Urothelium cell line (cell line): ENCODE results near the gene OXA1L.
"Not testable (repeated sequence)": the region's sequence is repeated elsewhere in the genome, so short reads cannot be mapped to it uniquely, and the experiment has no call there.

Source experiments
- DNase-seq: peaks from one replicate; pipeline ENCODE4 v3.0.0; 2011; ENCODE audit warnings: low spot score, mixed read lengths
- FAIRE-seq: peaks from 2 replicates; lab custom pipeline; 2011; peaks lifted over from hg19 to GRCh38; lab: Jason Lieb, UNC

OXA1L gene

DNA sequence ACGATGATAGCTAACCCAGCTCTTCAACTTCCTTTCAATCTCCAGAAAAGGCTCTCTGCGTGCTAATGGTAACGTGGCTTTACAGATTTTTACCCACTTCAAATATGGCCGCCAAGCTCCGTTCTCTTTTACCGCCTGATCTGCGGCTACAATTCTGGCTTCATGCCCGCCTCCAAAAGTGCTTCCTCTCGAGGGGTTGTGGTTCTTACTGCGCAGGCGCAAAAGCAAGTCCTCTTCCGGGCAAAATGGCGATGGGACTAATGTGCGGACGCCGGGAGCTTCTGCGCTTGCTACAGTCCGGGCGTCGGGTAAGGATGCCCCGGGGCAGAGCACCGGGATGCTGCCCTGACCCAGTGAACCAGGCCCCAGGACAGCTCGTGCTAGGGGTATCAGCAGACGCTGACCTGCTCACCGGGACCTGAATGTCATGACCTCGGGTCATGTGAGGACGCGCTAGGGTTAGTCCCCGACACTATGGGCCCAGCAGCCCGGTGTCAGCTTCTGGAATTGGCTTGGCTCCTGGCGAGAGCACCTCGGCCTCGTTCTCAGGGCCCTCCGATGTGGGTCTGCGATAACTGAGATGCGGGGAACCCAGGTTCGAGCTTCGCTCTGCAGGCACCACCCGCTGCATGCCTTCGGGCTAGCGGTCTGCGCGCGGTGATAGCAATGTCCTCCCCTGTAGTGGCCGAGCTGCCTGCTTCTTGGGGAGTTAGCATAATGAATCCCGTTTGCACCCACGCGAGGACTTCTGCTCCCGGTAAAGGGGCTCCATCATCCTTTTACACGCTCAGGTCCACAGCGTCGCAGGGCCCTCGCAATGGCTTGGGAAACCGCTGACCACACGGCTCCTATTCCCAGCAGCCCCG, at the start of gene OXA1L:
TSS of gene OXA1L (plus strand) at position 232 of the 866 bp plus-strand sequence. CDS start at position 246, 14 bp downstream.
- DNase-seq, result peak; percentile 94
- no peak for FAIRE-seq

- no peak for FAIRE-seq
- DNase-seq, result no peak
These were observed 48.4 kb upstream of the OXA1L start for GRCh38 chr14:22718091-22718490.

GRCh38 chr14:22721213-22721612, 45.3 kb upstream of the OXA1L start:
- DNase-seq (no peak), FAIRE-seq (no peak)

DNA sequence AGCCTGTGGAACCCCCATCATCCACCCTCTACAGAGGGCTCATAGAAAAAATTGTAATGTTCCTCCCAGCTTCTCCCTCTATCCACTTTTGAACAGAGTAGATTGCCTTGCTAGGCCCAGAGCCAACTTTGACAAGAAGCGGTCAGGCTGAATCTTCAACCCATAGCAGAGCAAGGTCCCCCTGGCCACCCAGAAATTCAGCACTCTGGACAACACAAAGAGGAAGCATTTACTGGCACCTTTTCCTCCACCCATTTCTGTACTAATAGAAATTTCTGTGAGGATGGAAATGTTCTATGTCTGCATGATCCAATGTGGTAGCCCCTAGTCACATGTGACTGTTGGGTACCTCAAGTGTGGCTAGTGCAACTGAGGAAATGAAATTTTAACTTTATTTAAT, 42.7 kb upstream of the OXA1L start:
- DNase-seq, result no peak
- FAIRE-seq, result no peak

DNA sequence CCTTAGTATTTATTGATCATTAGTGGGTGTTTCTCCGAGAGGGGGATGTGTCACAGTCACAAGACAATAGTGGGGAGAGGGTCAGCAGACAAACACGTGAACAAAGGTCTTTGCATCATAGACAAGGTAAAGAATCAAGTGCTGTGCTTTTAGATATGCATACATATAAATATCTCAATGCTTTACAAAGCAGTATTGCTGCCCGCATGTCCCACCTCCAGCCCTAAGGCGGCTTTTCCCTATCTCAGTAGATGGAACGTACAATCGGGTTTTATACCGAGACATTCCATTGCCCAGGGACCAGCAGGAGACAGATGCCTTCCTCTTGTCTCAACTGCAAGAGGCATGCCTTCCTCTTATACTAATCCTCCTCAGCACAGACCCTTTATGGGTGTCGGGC, 41.6 kb upstream of the OXA1L start:
- DNase-seq, FAIRE-seq: not testable (repeated sequence)

- FAIRE-seq, DNase-seq: not testable (repeated sequence)
These were observed 41.1 kb upstream of the OXA1L start for GRCh38 chr14:22725374-22725773.

- DNase-seq (no peak), FAIRE-seq (no peak)
These were observed 40.5 kb upstream of the OXA1L start for GRCh38 chr14:22726012-22726411.

- DNase-seq, FAIRE-seq: not testable (repeated sequence)
These were observed 34.4 kb upstream of the OXA1L start for GRCh38 chr14:22732062-22732461.

DNA sequence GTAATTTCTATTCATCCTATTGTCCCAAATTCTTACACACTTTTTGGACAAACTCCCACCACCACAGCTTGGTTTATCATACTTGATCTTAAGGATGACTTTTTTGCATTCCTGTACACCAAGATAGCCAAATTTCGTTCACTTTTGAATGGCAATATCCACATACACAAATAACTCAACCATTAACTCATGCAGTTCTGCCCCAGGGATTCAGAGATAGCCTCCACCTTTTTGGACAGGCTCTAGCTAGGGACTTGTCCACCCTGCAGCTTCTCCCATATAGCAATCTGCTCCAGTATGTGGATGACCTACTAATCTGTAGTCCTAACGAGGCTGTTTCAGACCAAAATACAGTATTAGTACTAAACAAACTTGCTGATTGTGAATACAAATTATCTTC, 32.7 kb upstream of the OXA1L start:
- no peak for FAIRE-seq
- no peak for DNase-seq

GRCh38 chr14:22735096-22735495, 31.4 kb upstream of the OXA1L start:
- DNase-seq (no peak), FAIRE-seq (no peak)

DNA sequence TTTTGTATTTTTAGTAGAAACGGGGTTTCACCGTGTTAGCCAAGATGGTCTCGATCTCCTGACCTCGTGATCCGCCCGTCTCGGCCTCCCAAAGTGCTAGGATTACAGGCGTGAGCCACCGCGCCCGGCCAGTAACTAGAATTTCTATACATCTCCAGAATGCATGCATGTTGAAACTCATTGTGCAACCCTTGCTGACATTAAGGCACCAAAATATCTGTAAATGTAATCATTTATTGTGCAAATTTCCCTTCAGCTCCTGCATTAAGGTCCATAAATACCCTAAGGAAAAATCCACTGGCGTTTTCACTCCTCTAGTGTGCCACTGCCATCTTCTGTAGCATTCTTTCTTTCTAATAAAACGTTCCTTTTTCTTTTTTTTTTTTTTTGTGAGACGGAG, 30.1 kb upstream of the OXA1L start:
- not testable (repeated sequence) for FAIRE-seq, DNase-seq

DNA sequence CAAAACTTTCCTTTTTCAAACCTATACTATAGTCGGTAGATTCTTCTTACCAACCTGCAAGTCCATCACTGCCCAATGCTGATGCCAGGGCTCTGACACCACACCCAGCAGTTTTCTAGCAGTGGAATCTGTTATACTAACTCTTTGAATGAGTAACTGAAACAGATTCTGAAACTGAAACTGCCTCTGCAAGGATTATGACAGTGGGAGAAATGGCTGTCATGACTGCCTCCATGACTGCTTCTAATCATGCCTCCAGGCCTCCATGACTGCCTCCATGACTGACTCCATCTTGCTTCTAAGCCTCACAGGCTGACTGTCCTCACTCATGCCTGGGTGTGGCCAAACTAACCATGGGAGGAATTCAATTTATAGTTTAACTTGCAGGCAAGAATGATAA, 29.4 kb upstream of the OXA1L start:
- DNase-seq, result no peak
- peak; percentile 59 for FAIRE-seq

DNA sequence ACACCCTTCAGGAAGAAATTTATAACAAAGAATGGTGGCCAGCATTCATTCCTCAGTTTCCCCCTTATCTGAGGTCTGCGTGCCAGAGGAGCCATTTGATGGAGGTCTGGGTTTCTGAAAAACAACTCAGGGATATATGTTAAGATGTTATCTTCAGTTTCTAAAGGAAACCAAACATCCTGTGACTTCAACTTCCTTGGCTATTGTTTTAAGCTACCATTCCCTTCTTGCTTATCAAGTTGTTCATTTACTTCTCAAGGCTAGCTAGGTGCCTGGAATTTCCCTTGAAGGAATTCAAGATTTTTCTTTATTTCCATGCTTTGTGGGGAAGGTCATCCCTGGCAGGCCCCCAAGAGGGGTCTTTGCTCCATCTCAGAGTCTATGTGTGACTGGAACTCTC, 27.1 kb upstream of the OXA1L start:
- DNase-seq, result no peak
- FAIRE-seq, result no peak

GRCh38 chr14:22740020-22740419, 26.5 kb upstream of the OXA1L start:
- no peak for DNase-seq
- FAIRE-seq, result no peak

- DNase-seq (no peak), FAIRE-seq (no peak)
These were observed 18.7 kb upstream of the OXA1L start for GRCh38 chr14:22747769-22748168.

- FAIRE-seq (no peak), DNase-seq (no peak)
These were observed 18.3 kb upstream of the OXA1L start for GRCh38 chr14:22748206-22748605.

- no peak for DNase-seq
- no peak for FAIRE-seq
These were observed 17.8 kb upstream of the OXA1L start for GRCh38 chr14:22748631-22749068.

DNA sequence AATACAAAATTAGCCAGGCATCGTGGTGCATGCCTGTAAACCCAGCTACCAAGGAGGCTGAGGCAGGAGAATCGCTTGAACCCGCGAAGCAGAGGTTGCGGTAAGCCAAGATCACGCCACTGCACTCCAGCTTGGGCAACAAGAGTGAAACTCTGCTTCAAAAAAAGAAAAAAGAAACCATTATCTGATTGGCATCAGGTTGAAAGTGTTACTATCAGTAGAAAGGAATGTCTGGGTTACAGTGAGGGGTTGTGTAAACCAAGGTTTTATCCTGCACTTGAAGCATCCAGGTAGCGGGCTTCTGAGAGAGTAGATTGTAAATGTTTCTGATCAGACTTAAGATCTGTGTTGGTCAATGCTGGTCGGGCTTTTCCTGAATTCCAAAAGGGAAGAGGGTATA, 14.1 kb upstream of the OXA1L start:
- FAIRE-seq (no peak), DNase-seq (no peak)

DNA sequence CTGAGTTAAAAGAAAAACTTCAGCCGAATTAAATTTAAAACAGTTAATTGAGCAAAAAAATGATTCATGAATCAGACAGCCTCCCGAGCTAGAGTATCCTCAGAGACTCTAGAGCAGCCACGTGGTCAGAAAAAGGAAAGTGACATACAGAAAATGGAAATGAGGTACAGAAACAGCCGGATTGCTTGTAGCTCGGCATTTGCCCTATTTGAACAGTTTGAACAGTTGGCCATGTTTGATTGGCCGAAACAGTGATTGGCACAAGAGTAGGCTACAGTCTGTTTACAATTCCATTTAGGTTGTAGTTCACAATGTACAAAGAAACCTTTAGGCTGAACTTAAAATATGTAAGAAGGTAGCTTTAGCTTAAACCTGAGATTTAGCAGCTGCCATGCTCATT, 12.9 kb upstream of the OXA1L start:
- no peak for DNase-seq
- no peak for FAIRE-seq

DNA sequence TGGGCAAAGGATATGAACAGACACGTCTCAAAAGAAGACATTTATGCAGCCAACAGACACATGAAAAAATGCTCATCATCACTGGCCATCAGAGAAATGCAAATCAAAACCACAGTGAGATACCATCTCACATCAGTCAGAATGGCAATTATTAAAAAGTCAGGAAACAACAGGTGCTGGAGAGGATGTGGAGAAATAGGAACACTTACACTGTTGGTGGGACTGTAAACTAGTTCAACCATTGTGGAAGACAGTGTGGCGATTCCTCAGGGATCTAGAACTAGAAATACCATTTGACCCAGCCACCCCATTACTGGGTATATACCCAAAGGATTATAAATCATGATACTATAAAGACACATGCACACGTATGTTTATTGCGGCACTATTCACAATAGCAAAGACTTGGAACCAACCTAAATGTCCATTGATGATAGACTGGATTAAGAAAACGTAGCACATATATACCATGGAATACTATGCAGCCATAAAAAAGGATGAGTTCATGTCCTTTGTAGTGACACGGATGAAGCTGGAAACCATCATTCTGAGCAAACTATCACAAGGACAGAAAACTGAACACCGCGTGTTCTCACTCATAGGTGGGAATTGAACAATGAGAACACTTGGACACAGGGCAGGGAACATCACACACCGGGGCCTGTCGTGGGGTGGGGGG, 8.4 kb upstream of the OXA1L start:
- not testable (repeated sequence) for FAIRE-seq, DNase-seq

DNA sequence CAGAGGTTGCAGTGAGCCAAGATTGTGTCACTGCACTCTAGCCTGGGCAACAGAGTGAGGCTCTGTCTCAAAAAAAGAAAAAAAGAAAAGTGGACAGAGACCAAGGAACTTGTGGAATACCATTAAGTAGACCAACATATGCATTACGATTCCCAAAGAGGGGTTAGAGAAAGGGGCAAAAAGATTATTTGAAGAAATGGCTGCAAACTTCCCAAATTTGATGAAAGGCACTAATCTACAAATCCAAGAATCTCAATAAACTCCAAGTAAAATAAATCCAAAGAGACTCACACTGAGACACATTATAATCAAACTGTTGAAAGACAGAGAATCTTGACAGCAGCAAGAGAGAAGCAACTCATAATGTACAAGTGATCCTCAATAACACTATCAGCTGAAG, 4.8 kb upstream of the OXA1L start:
- no peak for FAIRE-seq

GRCh38 chr14:22764382-22764781, 2.1 kb upstream of the OXA1L start:
- no peak for FAIRE-seq

More for the DNA sequence above, 4.8 kb upstream of the OXA1L start:
- no peak for DNase-seq

More at GRCh38 chr14:22764382-22764781, 2.1 kb upstream of the OXA1L start:
- no peak for DNase-seq
